ENCODE results near the gene CD82. TPM values are rescaled to one million over a fixed set of nuclear protein-coding genes. Genes with fewer than 3 reads are reported as not detected.

CD82 gene
- total RNA-seq, 1 donor from 2014 or later, result 14.9 TPM

DNA sequence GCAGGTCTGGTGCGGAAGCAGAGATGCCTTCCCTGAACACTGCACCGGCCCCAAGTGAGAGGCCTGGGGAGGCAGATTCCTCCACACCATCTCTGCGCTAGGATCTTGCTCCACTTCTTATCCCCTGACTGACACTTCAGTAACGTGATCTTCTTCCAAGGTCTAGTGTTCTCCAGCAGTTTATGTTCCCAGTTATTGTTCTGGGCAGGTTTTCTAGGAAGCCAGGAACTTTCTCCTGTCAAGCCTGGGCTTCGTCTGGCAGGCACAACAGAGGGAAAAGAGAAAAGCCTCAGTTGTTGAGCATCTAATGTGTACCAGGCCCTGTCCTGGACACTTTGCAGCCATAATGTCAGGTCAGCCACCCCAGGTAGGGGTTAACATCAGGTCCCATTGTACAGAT lies 10.5 kb downstream of the CD82 start:
- no peak for DNase-seq (ENCODE audit: low read depth in 2 of 2)

GRCh38 chr11:44576656-44577055 lies 11.2 kb downstream of the CD82 start:
- DNase-seq (ENCODE audit: low read depth in 2 of 2), result no peak

DNA sequence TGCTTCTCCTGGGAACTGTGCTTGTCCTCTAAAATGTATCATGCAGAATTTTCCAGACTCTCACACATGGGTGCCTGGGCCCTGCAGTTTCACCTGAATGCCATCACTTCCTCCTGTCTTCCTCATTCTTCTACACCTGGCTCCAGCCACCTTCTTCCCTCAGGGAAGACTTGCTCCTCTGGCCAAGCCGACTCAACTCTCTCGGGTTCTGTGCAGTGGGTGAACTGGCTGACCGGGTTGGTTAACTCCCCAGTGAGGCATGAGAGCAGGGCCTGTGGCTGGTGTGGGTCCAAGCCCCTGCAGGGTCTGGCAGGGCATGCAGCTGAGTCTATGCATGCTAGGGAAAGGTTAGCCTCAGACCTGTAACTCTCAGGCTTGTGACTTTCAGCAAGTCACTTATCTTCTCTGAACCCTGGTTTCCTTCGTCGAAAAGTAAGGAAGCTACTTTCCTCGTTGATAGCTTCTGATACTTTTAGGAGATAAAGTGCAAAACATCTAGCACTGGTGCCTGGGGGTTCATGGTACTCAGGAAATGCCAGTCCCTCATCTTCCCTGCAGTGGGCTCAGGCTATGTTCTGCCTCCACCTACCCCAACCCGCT lies 11.9 kb downstream of the CD82 start:
- no peak for DNase-seq (ENCODE audit: low read depth in 2 of 2)

DNA sequence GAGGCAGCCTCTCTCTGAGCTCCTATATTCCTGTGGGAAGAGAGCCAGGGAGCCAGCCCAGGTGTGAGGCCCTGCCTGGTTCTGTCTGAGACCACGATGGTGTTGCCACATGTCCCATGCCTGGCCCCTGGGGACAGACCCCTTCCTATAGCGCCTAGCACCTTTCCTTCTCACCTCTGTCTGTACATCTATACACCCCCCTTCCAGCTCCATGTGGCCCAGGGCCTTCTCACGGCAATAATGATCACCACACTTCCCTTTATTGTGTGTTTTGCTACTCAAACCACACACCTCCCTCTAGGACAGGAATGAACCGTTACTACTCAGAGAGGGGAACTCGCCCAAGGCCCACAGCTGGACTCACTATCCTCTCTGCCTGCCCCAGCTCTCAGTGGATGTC lies 12.8 kb downstream of the CD82 start:
- no peak for DNase-seq (ENCODE audit: low read depth in 2 of 2)

DNA sequence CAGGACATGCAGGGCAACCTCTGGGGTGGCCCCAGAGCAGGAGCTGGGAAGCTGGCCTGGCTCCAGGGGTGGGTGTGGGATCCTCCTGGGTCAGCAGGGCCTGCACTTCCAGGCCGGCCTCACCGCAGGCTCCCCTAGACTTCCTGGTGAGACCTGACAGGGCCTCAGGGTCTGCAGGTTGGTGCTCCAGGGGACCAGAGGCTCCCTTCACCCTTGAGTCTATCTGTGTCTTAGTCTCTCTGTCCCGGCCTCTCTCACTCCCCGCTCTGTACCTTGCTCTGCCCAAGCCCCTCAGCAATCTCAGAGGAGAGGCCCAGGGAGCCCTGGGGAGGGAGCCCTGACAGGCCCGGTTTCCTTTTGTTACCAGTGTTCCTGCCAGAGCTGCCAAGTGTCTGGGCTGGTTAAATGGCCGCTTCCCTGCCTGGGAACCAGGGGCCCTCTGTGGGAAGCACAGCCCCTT lies 13.9 kb downstream of the CD82 start:
- DNase-seq (ENCODE audit: low read depth in 2 of 2), result no peak

DNA sequence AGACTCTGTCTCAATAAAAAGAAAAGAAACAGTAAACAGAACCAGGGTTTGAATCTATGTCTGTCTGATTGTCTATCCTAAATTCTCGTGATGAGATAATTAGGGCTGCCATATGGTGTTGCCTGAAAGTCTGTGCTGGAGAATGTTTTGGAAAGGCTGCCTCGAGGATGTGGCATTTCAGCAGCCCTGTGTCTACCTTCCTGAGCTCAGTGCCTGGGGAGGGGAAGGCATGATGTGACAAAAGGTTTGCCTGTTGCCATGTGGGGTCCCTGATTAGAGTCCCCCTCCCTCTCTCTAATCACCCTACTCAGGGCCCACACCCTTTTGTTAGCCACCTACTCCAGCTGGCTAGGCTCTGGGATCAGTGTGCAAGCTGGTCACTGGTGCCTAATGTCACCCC lies 15.2 kb downstream of the CD82 start:
- no peak for DNase-seq (ENCODE audit: low read depth in 2 of 2)

GRCh38 chr11:44581246-44581645 lies 15.8 kb downstream of the CD82 start:
- DNase-seq (ENCODE audit: low read depth in 2 of 2), result no peak

- no peak for DNase-seq (ENCODE audit: low read depth in 2 of 2)
Measured at GRCh38 chr11:44582641-44583352, 17.3 kb downstream of the CD82 start.

GRCh38 chr11:44583353-44583669 lies 17.8 kb downstream of the CD82 start:
- no peak for DNase-seq (ENCODE audit: low read depth in 2 of 2)

- no peak for DNase-seq (ENCODE audit: low read depth in 2 of 2)
Measured at GRCh38 chr11:44585421-44585820, 20.0 kb downstream of the CD82 start.

DNA sequence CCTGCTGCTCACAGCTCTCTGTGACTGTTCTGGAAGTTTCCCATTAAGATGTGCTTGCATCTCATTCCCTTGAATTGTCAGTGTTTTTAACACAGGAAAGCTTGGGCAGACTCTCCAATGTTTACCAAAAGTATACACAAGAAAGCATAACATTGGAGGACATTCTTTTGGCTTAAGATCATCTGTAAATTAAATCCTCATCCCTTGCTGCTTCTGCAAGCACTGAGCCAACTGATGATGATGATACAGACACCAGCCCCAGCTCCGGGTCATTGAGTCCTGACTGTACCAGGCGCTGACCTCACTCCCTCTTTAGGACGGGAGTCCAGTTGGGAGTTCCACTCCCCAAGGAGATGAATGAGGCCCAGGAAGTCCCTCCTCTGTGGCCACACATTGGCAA lies 23.8 kb downstream of the CD82 start:
- DNase-seq (ENCODE audit: low read depth in 2 of 2), result no peak

DNA sequence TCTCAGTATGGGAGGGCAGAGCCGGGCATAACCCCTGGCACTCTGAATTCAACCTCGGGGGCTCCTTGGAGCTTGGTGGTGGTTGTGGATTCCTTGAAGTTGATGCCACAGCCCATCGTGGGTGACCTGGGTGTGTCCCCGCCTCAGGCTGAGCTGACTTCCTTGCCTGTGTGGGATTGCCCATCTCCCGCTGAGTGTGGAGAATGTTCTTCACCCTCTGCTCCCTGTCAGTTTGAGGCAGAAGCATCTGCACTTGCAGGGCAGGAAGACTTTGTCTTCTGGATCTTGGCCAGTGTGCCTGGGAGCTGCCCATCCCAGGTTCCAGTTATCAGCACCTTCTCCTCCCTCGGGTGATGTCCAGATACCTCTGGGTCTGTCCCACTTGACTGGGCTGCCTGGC lies 25.3 kb downstream of the CD82 start:
- DNase-seq (ENCODE audit: low read depth in 2 of 2), result no peak

DNA sequence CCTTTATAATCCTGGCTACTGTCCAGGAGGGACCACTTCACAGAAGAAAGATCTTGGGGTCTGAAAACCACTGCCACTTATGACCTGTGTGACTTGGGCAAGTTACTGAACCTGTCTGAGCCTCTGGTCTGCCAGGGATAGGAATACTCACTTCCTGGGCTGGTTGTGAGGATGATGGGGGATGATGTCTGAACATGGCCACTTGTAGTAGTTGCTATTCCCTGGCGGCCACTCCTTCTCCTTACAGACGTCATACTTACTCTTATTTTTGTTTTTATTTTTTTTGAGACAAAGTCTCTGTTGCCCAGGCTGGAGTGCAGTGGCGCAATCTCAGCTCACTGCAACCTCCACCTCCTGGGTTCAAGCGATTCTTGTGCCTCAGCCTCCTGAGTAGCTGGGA lies 26.1 kb downstream of the CD82 start:
- DNase-seq (ENCODE audit: low read depth in 2 of 2), result no peak

GRCh38 chr11:44592125-44592940 lies 26.9 kb downstream of the CD82 start:
- DNase-seq (ENCODE audit: low read depth in 2 of 2), result no peak

- DNase-seq (ENCODE audit: low read depth in 2 of 2), result no peak
Measured at GRCh38 chr11:44593251-44593650, 27.8 kb downstream of the CD82 start.

GRCh38 chr11:44595006-44595405 lies 29.5 kb downstream of the CD82 start:
- no peak for DNase-seq (ENCODE audit: low read depth in 2 of 2)

DNA sequence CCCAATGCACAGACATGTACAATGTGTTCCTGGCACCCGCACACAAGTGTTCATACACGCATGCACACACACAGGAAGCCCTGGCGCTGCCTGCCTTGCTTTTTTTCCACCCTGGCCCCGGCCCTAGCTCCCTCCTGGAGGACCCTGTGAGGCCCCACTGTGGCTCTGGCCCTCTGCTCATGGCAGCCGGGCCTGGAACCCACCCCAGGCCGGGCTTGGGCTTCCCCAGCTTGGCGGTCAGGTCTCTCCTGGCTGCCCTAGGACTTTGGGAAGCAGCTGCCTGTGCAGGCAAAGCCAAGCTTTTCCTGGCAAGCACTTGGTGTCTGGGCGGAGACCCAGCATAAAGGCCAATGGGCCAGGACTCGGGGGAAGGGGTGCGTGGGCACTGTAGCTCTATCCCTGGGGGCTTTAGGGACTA lies 30.5 kb downstream of the CD82 start:
- peak in 1 of 2 donors; percentile 29 for DNase-seq (ENCODE audit: low read depth in 2 of 2)

DNA sequence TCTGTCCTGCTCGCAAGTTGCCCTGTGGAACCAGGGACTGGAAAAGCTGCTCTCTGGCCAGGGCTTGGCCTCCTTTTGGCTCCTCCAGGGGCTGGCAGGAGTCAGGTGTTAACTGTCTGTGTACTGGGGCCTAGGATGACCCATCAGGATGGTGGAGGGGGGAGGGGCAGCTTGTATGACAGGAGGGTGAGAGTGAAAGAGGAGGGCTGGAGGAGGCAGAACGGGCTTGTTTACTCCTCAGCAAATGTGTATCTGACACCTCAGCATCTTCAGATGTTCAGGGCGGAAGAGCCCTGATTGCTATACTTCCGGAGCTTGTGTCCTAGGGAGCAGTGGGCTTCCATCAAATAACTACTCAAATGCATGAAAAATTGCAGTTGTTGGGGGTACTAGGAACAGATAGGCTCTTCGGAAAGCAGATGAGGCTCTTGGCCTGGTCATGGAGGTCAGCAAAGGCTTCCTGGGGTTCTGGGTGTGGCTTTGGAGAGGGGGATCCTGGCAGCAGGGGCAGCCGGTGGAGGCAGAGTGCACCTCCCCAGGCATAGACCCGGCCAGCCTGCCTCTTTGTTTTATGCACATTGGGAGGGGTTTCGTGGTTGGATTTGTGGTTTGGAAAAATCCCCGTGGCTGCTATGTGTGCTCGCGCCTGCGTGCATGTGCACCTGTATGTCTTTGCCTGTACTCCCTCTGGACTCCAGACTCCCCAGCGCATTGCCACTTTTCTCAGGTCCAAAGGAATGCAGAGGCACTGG lies 31.2 kb downstream of the CD82 start:
- no peak for DNase-seq (ENCODE audit: low read depth in 2 of 2)

GRCh38 chr11:44597358-44598012 lies 32.0 kb downstream of the CD82 start:
- DNase-seq (ENCODE audit: low read depth in 2 of 2), result no peak

- DNase-seq (ENCODE audit: low read depth in 2 of 2), result no peak
Measured at GRCh38 chr11:44598831-44599230, 33.4 kb downstream of the CD82 start.

DNA sequence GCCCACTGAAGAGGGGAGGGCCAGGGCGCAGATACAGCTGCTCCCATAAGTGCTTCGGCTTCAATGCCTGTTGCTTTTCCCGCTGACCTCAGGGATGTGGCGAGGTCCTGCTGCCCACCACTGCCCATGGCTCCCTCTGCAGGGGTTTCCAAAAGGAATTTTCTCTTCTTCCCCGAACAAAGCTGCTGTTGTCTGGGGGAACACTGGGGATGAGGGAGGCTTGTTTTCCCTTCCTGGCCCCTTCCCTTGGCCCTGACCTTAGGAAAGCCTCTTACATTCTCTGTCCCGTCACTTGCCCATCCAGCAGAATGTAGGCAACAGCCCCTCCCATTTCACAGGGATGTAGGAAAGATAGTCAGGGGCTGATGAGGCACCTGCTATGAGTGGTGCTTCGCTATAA lies 34.8 kb downstream of the CD82 start:
- DNase-seq (ENCODE audit: low read depth in 2 of 2), result no peak
